ENCODE measurements around the gene CD82. TPM values are rescaled to one million over a fixed set of nuclear protein-coding genes. Genes with fewer than 3 reads are reported as not detected.

The CD82 gene
- total RNA-seq, 6 experiments from 2014 or later = 18.9 to 69.4 (median 48.6) TPM

DNA sequence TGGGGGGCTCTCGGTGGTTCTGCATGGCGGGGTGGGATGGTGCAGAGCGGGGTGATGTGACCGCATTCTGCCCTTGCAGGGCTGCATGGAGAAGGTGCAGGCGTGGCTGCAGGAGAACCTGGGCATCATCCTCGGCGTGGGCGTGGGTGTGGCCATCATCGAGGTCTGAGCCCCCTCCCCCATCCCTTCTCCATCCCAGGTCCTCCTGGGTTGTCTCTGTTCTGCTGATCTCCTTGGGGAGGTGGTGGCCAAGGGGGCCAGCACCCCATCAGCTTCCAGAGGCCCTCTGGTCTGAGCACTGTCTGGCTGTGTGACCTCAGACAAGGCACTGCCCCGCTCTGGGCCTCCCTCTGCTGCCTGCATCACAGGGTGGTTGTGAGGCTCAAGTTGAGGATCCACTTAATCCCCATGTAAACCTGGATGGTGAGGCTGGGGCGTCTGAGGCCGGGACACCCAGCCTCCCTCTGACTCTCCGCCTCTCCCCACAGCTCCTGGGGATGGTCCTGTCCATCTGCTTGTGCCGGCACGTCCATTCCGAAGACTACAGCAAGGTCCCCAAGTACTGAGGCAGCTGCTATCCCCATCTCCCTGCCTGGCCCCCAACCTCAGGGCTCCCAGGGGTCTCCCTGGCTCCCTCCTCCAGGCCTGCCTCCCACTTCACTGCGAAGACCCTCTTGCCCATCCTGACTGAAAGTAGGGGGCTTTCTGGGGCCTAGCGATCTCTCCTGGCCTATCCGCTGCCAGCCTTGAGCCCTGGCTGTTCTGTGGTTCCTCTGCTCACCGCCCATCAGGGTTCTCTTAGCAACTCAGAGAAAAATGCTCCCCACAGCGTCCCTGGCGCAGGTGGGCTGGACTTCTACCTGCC lies 53.3 kb downstream of the CD82 start:
- Histone ChIP-seq H3K4me3 (no peak overlapping the region), H3K36me3 (no peaks in the 10 kb centered on the region), H3K27me3 (no peaks in the 10 kb centered on the region), H3K4me1 (peaks cover 0 to 29% (median 8%) of the 10 kb centered on the region in 4 donors), H3K27ac (no peak overlapping the region), H3K9me3 (no peaks in the 10 kb centered on the region)
- DNase-seq = peak; percentile 14 to 52 (median 37)
- 81% methylated on average over 3 of the region's 22 CpGs for WGBS (ENCODE audit: insufficient coverage, low coverage, low lambda C conversion rate, missing lambda C conversion rate)
- ATAC-seq = no peak
- no peak for TF ChIP-seq POLR2A (IDR thresholded peaks at IDR 0.05)
- TF ChIP-seq, protein P1, sequence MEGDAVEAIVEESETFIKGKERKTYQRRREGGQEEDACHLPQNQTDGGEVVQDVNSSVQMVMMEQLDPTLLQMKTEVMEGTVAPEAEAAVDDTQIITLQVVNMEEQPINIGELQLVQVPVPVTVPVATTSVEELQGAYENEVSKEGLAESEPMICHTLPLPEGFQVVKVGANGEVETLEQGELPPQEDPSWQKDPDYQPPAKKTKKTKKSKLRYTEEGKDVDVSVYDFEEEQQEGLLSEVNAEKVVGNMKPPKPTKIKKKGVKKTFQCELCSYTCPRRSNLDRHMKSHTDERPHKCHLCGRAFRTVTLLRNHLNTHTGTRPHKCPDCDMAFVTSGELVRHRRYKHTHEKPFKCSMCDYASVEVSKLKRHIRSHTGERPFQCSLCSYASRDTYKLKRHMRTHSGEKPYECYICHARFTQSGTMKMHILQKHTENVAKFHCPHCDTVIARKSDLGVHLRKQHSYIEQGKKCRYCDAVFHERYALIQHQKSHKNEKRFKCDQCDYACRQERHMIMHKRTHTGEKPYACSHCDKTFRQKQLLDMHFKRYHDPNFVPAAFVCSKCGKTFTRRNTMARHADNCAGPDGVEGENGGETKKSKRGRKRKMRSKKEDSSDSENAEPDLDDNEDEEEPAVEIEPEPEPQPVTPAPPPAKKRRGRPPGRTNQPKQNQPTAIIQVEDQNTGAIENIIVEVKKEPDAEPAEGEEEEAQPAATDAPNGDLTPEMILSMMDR (IDR thresholded peaks at IDR 0.05) = no peak
- intact Hi-C loops (cut with DNase I) = loop anchor here (5.0 kb wide), 1 partner anchor 61 kb away; no protein-coding TSS in a partner anchor

DNA sequence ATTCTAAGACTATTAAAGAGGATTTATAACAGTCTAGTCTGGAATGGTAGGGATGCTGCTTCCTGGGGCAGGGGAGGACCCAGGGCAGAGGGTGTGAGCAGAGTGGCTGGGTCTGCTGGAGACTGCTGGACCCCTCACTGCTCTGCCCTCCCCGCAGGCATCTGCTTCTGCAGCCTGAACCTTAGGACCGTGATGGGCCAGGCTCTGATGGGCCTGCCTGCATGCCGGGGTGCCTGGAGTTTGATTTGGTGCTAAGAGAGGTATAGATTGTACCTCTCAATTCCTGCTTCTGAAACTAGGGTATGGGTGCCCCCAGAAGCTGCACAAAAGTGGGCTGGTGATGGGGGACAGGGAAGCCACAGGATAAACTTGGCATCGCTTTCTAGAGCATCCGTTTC lies 54.9 kb downstream of the CD82 start:
- no peaks in the 10 kb centered on the region for H3K36me3 ChIP-seq
- no peak overlapping the region for H3K4me3 ChIP-seq
- intact Hi-C loops (cut with DNase I) = loop anchor here (10.0 kb wide), 2 partner anchors 154 to 294 kb away; no protein-coding TSS in a partner anchor
- no peaks in the 10 kb centered on the region for H3K9me3 ChIP-seq
- 100% methylated on average over 2 of the region's 5 CpGs for WGBS (ENCODE audit: insufficient coverage, low coverage, low lambda C conversion rate, missing lambda C conversion rate)
- DNase-seq (peak; percentile 11 to 44 (median 36)), ATAC-seq (no peak)
- H3K27me3 ChIP-seq = no peaks in the 10 kb centered on the region
- TF ChIP-seq, protein P1 (IDR thresholded peaks at IDR 0.05) = no peak
- TF ChIP-seq POLR2A (IDR thresholded peaks at IDR 0.05) = no peak
- H3K4me1 ChIP-seq = peaks cover 0 to 23% (median 4%) of the 10 kb centered on the region in 4 donors
- no peak overlapping the region for H3K27ac ChIP-seq

DNA sequence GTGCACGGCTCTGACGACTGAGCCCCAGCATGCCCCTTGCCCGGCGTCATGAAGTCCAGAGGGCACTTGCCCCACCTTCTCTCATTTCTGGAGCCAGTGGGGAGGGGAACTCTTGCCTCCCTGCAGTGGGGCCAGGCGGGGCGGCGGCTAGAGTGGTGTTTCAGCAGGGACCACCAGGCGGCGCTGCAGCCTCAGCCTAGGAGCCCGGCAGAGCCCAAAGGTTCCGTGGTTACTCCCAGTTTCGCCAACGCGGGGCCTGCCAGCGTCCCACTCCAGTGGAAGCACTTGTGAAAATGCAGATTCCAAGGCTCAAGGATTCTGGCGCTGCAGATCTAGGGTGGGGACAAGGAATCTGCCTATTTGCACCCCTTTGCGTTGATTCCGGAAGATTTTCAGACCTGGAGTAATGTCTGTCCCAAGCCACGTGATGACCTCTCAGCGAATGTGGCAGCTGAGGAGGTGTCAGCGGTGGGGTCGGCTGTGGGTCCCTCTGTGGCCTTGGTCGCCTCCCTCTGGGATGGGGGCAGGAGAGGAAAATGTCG lies 55.7 kb downstream of the CD82 start:
- no peak overlapping the region for H3K27ac ChIP-seq
- WGBS (ENCODE audit: insufficient coverage, low coverage, low lambda C conversion rate, missing lambda C conversion rate) = 10% methylated on average over 7 of the region's 24 CpGs
- intact Hi-C loops (cut with DNase I) = loop anchor here (10.0 kb wide), 2 partner anchors 154 to 294 kb away; no protein-coding TSS in a partner anchor

DNA sequence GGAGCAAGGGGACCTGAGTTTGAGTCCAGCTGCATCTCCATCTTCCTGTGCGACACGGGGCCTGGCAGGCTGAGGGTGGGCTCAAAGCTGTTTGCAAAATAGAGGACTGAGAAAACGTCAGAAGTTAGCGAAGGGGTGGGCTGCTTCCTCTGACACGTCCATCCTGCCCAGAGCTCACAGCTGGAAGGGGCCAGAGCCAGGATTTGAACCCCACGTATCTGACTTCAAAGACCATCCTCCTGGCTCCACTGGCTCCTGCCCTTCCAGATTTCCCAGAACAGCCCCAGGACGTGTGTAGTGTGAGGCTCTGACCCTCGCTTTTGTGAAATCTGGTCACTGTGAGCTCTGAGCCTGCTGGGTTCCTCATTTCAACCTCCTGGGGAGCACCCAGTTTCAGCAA lies 56.3 kb downstream of the CD82 start:
- H3K4me3 ChIP-seq = no peak overlapping the region
- intact Hi-C loops (cut with DNase I) = loop anchor here (2.0 to 10.0 kb wide), 3 partner anchors 153 to 293 kb away; no protein-coding TSS in a partner anchor
- WGBS (ENCODE audit: insufficient coverage, low coverage, low lambda C conversion rate, missing lambda C conversion rate) = 50% methylated on average over 1 of the region's 8 CpGs
- H3K4me1 ChIP-seq = peaks cover 0 to 8% (median under 1%) of the 10 kb centered on the region in 4 donors
- no peak overlapping the region for H3K27ac ChIP-seq
- ATAC-seq = no peak
- no peaks in the 10 kb centered on the region for H3K27me3 ChIP-seq
- peak in 2 of 3 donors; percentile 31 to 40 for DNase-seq
- TF ChIP-seq, protein P1 (IDR thresholded peaks at IDR 0.05) = no peak
- TF ChIP-seq POLR2A (IDR thresholded peaks at IDR 0.05) = no peak
- no peaks in the 10 kb centered on the region for H3K36me3 ChIP-seq
- no peaks in the 10 kb centered on the region for H3K9me3 ChIP-seq

More for the DNA sequence above, 55.7 kb downstream of the CD82 start:
- no peak for TF ChIP-seq POLR2A (IDR thresholded peaks at IDR 0.05)
- TF ChIP-seq, protein P1 (IDR thresholded peaks at IDR 0.05) = peak; percentile 93 to 99 (median 97)
- no peaks in the 10 kb centered on the region for H3K9me3 ChIP-seq
- no peaks in the 10 kb centered on the region for H3K36me3 ChIP-seq
- ATAC-seq (peak; percentile 80 to 90 (median 88)), DNase-seq (peak; percentile 80 to 84 (median 82))
- H3K4me3 ChIP-seq = peak overlapping the region in 1 of 3 donors; percentile 13
- no peaks in the 10 kb centered on the region for H3K27me3 ChIP-seq
- H3K4me1 ChIP-seq = peaks cover 0 to 14% (median 3%) of the 10 kb centered on the region in 4 donors

Measured in right lobe of liver (tissue), 6 donors.